DND-41 (cell line): Measurements from ENCODE around the gene HOXC11.

Source experiments
- ATAC-seq: fragments of 200-7000 bp; cut with Tn5 transposase; 3 replicates; pipeline ENCODE4 v1.9.1; 2021; ENCODE audit warnings: low read depth; ENCODE audit not compliant: insufficient read depth
- DNase-seq: peaks from one replicate; pipeline ENCODE4 v3.0.0-alpha.2; 2020
- H2AFZ ChIP-seq: 2 replicates; pipeline ENCODE4 v1.6.0; 2012; ENCODE audit warnings: low read depth, low read length
- H3K27ac ChIP-seq: 2 replicates; pipeline ENCODE4 v1.5.1; 2012; ENCODE audit warnings: low read length, inconsistent platforms
- H3K27me3 ChIP-seq: fragments of 200-600 bp; sonication (generic); 2 replicates; pipeline ENCODE4 v1.6.0; 2012; ENCODE audit warnings: low read length, mild to moderate bottlenecking, inconsistent platforms; ENCODE audit not compliant: insufficient read depth, poor library complexity
- H3K36me3 ChIP-seq: 2 replicates; pipeline ENCODE4 v1.5.1; 2012; ENCODE audit warnings: low read length, inconsistent platforms; ENCODE audit not compliant: insufficient read depth
- H3K4me1 ChIP-seq: 2 replicates; pipeline ENCODE4 v1.5.1; 2012; ENCODE audit warnings: mild to moderate bottlenecking, low read length; ENCODE audit not compliant: insufficient read depth
- H3K4me2 ChIP-seq: 2 replicates; pipeline ENCODE4 v1.6.0; 2012; ENCODE audit warnings: mild to moderate bottlenecking, moderate library complexity, low read length, inconsistent platforms; ENCODE audit not compliant: insufficient read depth
- H3K4me3 ChIP-seq, 2 experiments: fragments of 200-600 bp in 1 of 2; shearing (Covaris generic) in 1 of 2; 2 replicates each; pipeline ENCODE4 v1.5.1; 2012 to 2016; ENCODE audit warnings: inconsistent platforms in 2 of 2, low read length in 2 of 2, mild to moderate bottlenecking in 2 of 2, low read depth in 1 of 2, moderate library complexity in 1 of 2
- H3K79me2 ChIP-seq: 2 replicates; pipeline ENCODE4 v1.6.0; 2012; ENCODE audit warnings: low read length, inconsistent platforms; ENCODE audit not compliant: insufficient read depth
- H3K9ac ChIP-seq: 2 replicates; pipeline ENCODE4 v1.6.0; 2012; ENCODE audit warnings: low read depth, mild to moderate bottlenecking, inconsistent platforms, low read length, moderate library complexity
- H3K9me3 ChIP-seq: 2 replicates; pipeline ENCODE4 v1.5.1; 2012; ENCODE audit warnings: low read length, moderate library complexity, mild to moderate bottlenecking, inconsistent platforms; ENCODE audit not compliant: insufficient read depth, severe bottlenecking
- H4K20me1 ChIP-seq: 2 replicates; pipeline ENCODE4 v1.6.0; 2012; ENCODE audit warnings: low read length; ENCODE audit not compliant: insufficient read depth
- CTCF ChIP-seq: IDR thresholded peaks from 2 replicates; pipeline ENCODE4 v1.5.1; 2012; ENCODE audit warnings: borderline replicate concordance, low read length, moderate library complexity, mild to moderate bottlenecking; ENCODE audit not compliant: poor library complexity, severe bottlenecking; ENCODE audit errors: extremely low read depth
- EZH2 ChIP-seq: IDR thresholded peaks from 3 replicates; pipeline ENCODE4 v1.6.1; 2012; ENCODE audit warnings: borderline replicate concordance, low read depth, mild to moderate bottlenecking, moderate library complexity, low read length, inconsistent platforms; ENCODE audit not compliant: severe bottlenecking

Gene HOXC11

GRCh38 chr12:53995002-53995377 is 22.1 kb downstream of the HOXC11 start:
- H3K9ac ChIP-seq: no peak overlapping the region

GRCh38 chr12:53995378-53996239 is 22.7 kb downstream of the HOXC11 start:
- peak overlapping the region; percentile 53 for H3K9ac ChIP-seq
- H3K79me2 ChIP-seq: no peaks in the 10 kb centered on the region
- H3K27ac ChIP-seq: peak overlapping the region; percentile 32; the same call in 1 of the 2 replicates
- peak overlapping the region; percentile 54 for H3K4me2 ChIP-seq
- H4K20me1 ChIP-seq: no peaks in the 10 kb centered on the region
- ATAC-seq: peak; percentile 67
- H3K4me3 ChIP-seq: peak overlapping the region in 1 of 2 experiments; percentile 47; a peak in 3 of 4 replicates
- H3K9me3 ChIP-seq: no peaks in the 10 kb centered on the region
- H3K27me3 ChIP-seq: peaks cover 53% of the 10 kb centered on the region
- peaks cover 18% of the 10 kb centered on the region for H3K4me1 ChIP-seq
- DNase-seq: no peak
- no peak for TF ChIP-seq EZH2
- TF ChIP-seq CTCF: no peak
- no peaks in the 10 kb centered on the region for H3K36me3 ChIP-seq
- peak overlapping the region; percentile 70 for H2AFZ ChIP-seq

More at GRCh38 chr12:53995002-53995377, 22.1 kb downstream of the HOXC11 start:
- H3K4me3 ChIP-seq: no peak overlapping the region
- H3K27me3 ChIP-seq: peaks cover 59% of the 10 kb centered on the region
- H3K4me2 ChIP-seq: no peak overlapping the region
- peaks cover 18% of the 10 kb centered on the region for H3K4me1 ChIP-seq
- H3K9me3 ChIP-seq: no peaks in the 10 kb centered on the region
- DNase-seq (no peak), ATAC-seq (no peak)
- H3K79me2 ChIP-seq: no peaks in the 10 kb centered on the region
- TF ChIP-seq CTCF (no peak), EZH2 (no peak)
- no peaks in the 10 kb centered on the region for H3K36me3 ChIP-seq
- H4K20me1 ChIP-seq: no peaks in the 10 kb centered on the region
- H3K27ac ChIP-seq: no peak overlapping the region
- peak overlapping the region; percentile 70; the same call in 1 of the 2 replicates for H2AFZ ChIP-seq

GRCh38 chr12:53996240-53997203 is 23.6 kb downstream of the HOXC11 start:
- no peaks in the 10 kb centered on the region for H3K79me2 ChIP-seq
- H3K36me3 ChIP-seq: no peaks in the 10 kb centered on the region
- no peaks in the 10 kb centered on the region for H3K9me3 ChIP-seq
- DNase-seq (no peak), ATAC-seq (peak; percentile 25; the same call in 1 of the 3 replicates)
- no peaks in the 10 kb centered on the region for H4K20me1 ChIP-seq
- H3K9ac ChIP-seq: peak overlapping the region; percentile 53
- H3K27ac ChIP-seq: peak overlapping the region; percentile 32; the same call in 1 of the 2 replicates
- peak overlapping the region in 1 of 2 experiments; percentile 47; a peak in 3 of 4 replicates for H3K4me3 ChIP-seq
- H2AFZ ChIP-seq: peak overlapping the region; percentile 70
- peaks cover 48% of the 10 kb centered on the region for H3K27me3 ChIP-seq
- TF ChIP-seq EZH2: peak; percentile 9
- TF ChIP-seq CTCF: no peak
- H3K4me1 ChIP-seq: peaks cover 18% of the 10 kb centered on the region
- H3K4me2 ChIP-seq: peak overlapping the region; percentile 54
